SH-SY5Y (cell line): ENCODE data around the gene RHOD.

ENCODE experiments used
- GATA2 ChIP-seq: IDR thresholded peaks from 2 replicates; pipeline ENCODE4 v1.6.1; 2011; ENCODE audit warnings: mild to moderate bottlenecking, low read depth, low read length
- GATA3 ChIP-seq: IDR thresholded peaks from 2 replicates; pipeline ENCODE4 v1.6.1; 2011; ENCODE audit warnings: low read depth, mild to moderate bottlenecking, low read length, moderate library complexity

- TF ChIP-seq GATA2 (no peak), GATA3 (no peak)
Measured at GRCh38 chr11:67052891-67053290, 3.8 kb upstream of the RHOD start.
